Liver (tissue), 9 donors: ENCODE data around the gene TMPRSS9. TPM values are rescaled to one million over a fixed set of nuclear protein-coding genes. Genes with fewer than 3 reads are reported as not detected.

ENCODE experiments used
- DNase-seq: peaks from one replicate; pipeline ENCODE4 v3.0.0-alpha.2; 2017; ENCODE audit warnings: low spot score
- H3K27ac ChIP-seq, 2 donors: one replicate each; pipeline ENCODE4 v1.7.0; 2013; ENCODE audit warnings: inconsistent platforms in 2 of 2, low read length in 2 of 2, control low read depth in 1 of 2, low read depth in 1 of 2, mild to moderate bottlenecking in 1 of 2
- H3K27me3 ChIP-seq, 4 donors: one replicate each; pipeline versions ENCODE4 v1.6.1 to v1.7.0; 2013; ENCODE audit warnings: low read length in 3 of 4, inconsistent platforms in 1 of 4, mild to moderate bottlenecking in 1 of 4, moderate library complexity in 1 of 4; ENCODE audit not compliant: control insufficient read depth in 4 of 4, insufficient read depth in 4 of 4
- H3K36me3 ChIP-seq, 4 donors: one replicate each; pipeline versions ENCODE4 v1.6.1 to v1.7.0; 2013; ENCODE audit warnings: low read length in 3 of 4, mild to moderate bottlenecking in 3 of 4, low read depth in 1 of 4, moderate library complexity in 1 of 4; ENCODE audit not compliant: control insufficient read depth in 4 of 4, insufficient read depth in 3 of 4
- H3K4me1 ChIP-seq, 4 donors: one replicate each; pipeline versions ENCODE4 v1.6.1 to v1.7.0; 2013; ENCODE audit warnings: low read length in 3 of 4, mild to moderate bottlenecking in 3 of 4, moderate library complexity in 1 of 4; ENCODE audit not compliant: control insufficient read depth in 4 of 4, insufficient read depth in 4 of 4
- H3K4me3 ChIP-seq, 3 donors: one replicate each; pipeline versions ENCODE4 v1.6.1 to v1.7.0; 2013; ENCODE audit warnings: low read length in 3 of 3, control low read depth in 1 of 3, low read depth in 1 of 3, mild to moderate bottlenecking in 1 of 3
- H3K9ac ChIP-seq, 2 donors: one replicate each; pipeline ENCODE4 v1.7.0; 2013; ENCODE audit warnings: low read length in 2 of 2, mild to moderate bottlenecking in 2 of 2, moderate library complexity in 2 of 2, control low read depth in 1 of 2, low read depth in 1 of 2
- H3K9me3 ChIP-seq, 4 donors: one replicate each; pipeline versions ENCODE4 v1.6.1 to v1.7.0; 2013; ENCODE audit warnings: low read length in 3 of 4; ENCODE audit not compliant: control insufficient read depth in 4 of 4
- ATF3 ChIP-seq: IDR thresholded peaks from 2 replicates; pipeline ENCODE4 v1.6.1; 2016; ENCODE audit warnings: antibody characterized with exemption
- EGR1 ChIP-seq, 2 donors: IDR thresholded peaks; 2 replicates each; pipeline ENCODE4 v1.6.1; 2016 to 2018; ENCODE audit warnings: antibody characterized with exemption in 2 of 2, low read depth in 2 of 2
- FOXA1 ChIP-seq: IDR thresholded peaks from 2 replicates; pipeline ENCODE4 v1.6.1; 2016; ENCODE audit warnings: antibody characterized with exemption
- FOXA2 ChIP-seq: IDR thresholded peaks from 2 replicates; pipeline ENCODE4 v1.6.1; 2016; ENCODE audit warnings: antibody characterized with exemption
- GABPA ChIP-seq, 2 donors: IDR thresholded peaks in 1 of 2; conservative IDR thresholded peaks in 1 of 2; 2 replicates each; pipeline ENCODE4 v1.6.1; 2016; ENCODE audit warnings: antibody characterized with exemption in 2 of 2, mild to moderate bottlenecking in 1 of 2, moderate library complexity in 1 of 2
- HNF4G ChIP-seq: IDR thresholded peaks from 2 replicates; pipeline ENCODE4 v1.6.1; 2016; ENCODE audit warnings: antibody characterized with exemption
- JUND ChIP-seq, 2 donors: IDR thresholded peaks; 2 replicates each; pipeline ENCODE4 v1.6.1; 2016; ENCODE audit warnings: antibody characterized with exemption in 2 of 2
- RXRA ChIP-seq, 2 donors: IDR thresholded peaks; 2 replicates each; pipeline ENCODE4 v1.6.1; 2017 to 2018; ENCODE audit warnings: antibody characterized with exemption in 2 of 2, mild to moderate bottlenecking in 1 of 2
- SP1 ChIP-seq: IDR thresholded peaks from 2 replicates; pipeline ENCODE4 v1.6.1; 2018; ENCODE audit warnings: antibody characterized with exemption, mild to moderate bottlenecking
- YY1 ChIP-seq: IDR thresholded peaks from 2 replicates; pipeline ENCODE4 v1.6.1; 2016; ENCODE audit warnings: antibody characterized with exemption, mild to moderate bottlenecking
- WGBS: extraction: QIAGEN DNeasy Blood & Tissue Kit; methylation state at CpG from one replicate; pipeline ENCODE4 v1.1.7; 2013; 5-methylcytosine and 5-hydroxymethylcytosine counted together
- polyA plus RNA-seq, 2 donors: library from polyadenylated mRNA; stranded (reverse) in 1 of 2; unstranded in 1 of 2; fragments of 200-250 nt in 1 of 2; fragments of >200 nt in 1 of 2; fragmentation: Nextera tagmentation in 1 of 2; extraction: Ambion mirVana in 1 of 2; gene quantifications; one replicate each; pipeline versions ENCODE4 v1.2.1 to v1.2.3, GENCODE V29; 2013 to 2015
- total RNA-seq, 2 donors: library from RNA; depleted of rRNA; stranded (reverse); fragments of >200 nt; gene quantifications; one replicate each; pipeline ENCODE4 v1.2.3, GENCODE V29; 2014
- TF ChIP-seq, protein P1 (sequence below): IDR thresholded peaks from 2 replicates; pipeline ENCODE4 v1.6.1; 2016; ENCODE audit warnings: antibody characterized with exemption, mild to moderate bottlenecking
- TF ChIP-seq, protein P2 (sequence below): fragments of 150-350 bp; IDR thresholded peaks from 2 replicates; pipeline ENCODE4 v1.5.1; 2017; ENCODE audit warnings: improper control_type of control experiment, low read depth, low read length; ENCODE audit not compliant: missing input control
- TF ChIP-seq, protein P3 (sequence below): IDR thresholded peaks from 2 replicates; pipeline ENCODE4 v1.6.1; 2016; ENCODE audit warnings: antibody characterized with exemption
- donor health status: healthy.
- donor health status: healthy.
- donor health status: healthy.
- donor health status: healthy.
- donor health status: healthy.

The TMPRSS9 gene
- total and polyA plus RNA-seq, 4 donors: 0.39 to 24.8 (median 1.5) TPM

DNA sequence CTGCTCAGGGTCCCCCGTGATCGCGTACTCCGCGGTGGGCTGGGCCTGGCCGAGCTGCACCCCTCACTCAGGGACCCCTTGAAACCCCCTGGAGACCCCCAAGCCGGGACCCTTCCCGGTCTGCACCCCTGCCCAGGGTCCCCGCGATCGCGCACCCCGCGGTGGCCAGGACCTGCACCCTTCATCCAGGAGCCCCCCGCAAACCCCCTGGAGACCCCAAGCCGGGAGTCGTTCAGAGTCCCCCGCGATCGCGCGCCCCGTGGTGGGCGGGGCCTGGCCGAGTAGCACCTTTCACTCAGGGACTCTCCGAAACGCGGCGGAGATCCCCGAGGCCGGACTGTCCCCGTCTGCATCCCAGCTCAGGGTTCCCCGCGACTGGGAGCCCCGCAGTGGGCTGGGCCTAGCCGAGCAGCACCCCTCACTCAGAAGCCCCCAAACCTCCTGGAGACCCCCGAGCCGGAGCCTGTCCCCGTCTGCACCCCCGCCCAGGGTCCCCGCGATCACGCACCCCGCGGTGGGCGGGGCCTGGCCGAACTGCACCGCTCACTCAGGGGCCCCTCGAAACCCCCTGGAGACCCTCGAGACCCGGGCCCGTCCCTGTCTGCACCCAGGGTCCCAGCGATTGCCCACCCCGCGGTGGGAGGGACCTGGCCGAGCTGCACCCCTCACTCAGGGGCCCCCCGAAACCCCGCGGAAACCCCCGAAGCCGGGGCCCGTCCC lies 95.9 kb downstream of the TMPRSS9 start:
- peak; percentile 49 for DNase-seq
- H3K27ac ChIP-seq: no peak overlapping the region
- no peak for TF ChIP-seq HNF4G
- TF ChIP-seq, protein P1, sequence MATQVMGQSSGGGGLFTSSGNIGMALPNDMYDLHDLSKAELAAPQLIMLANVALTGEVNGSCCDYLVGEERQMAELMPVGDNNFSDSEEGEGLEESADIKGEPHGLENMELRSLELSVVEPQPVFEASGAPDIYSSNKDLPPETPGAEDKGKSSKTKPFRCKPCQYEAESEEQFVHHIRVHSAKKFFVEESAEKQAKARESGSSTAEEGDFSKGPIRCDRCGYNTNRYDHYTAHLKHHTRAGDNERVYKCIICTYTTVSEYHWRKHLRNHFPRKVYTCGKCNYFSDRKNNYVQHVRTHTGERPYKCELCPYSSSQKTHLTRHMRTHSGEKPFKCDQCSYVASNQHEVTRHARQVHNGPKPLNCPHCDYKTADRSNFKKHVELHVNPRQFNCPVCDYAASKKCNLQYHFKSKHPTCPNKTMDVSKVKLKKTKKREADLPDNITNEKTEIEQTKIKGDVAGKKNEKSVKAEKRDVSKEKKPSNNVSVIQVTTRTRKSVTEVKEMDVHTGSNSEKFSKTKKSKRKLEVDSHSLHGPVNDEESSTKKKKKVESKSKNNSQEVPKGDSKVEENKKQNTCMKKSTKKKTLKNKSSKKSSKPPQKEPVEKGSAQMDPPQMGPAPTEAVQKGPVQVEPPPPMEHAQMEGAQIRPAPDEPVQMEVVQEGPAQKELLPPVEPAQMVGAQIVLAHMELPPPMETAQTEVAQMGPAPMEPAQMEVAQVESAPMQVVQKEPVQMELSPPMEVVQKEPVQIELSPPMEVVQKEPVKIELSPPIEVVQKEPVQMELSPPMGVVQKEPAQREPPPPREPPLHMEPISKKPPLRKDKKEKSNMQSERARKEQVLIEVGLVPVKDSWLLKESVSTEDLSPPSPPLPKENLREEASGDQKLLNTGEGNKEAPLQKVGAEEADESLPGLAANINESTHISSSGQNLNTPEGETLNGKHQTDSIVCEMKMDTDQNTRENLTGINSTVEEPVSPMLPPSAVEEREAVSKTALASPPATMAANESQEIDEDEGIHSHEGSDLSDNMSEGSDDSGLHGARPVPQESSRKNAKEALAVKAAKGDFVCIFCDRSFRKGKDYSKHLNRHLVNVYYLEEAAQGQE: no peak
- no peak for TF ChIP-seq EGR1 (IDR thresholded peaks at IDR 0.05; ENCODE audit: low read depth in 2 of 2)
- no peak for TF ChIP-seq FOXA1
- TF ChIP-seq YY1: no peak
- TF ChIP-seq FOXA2: no peak
- TF ChIP-seq ATF3: no peak
- no peak for TF ChIP-seq GABPA (IDR thresholded peaks at IDR 0.05 in 1 of 2, conservative IDR thresholded peaks at IDR 0.05 in 1 of 2)
- no peak for TF ChIP-seq JUND (IDR thresholded peaks at IDR 0.05)
- TF ChIP-seq, protein P2, sequence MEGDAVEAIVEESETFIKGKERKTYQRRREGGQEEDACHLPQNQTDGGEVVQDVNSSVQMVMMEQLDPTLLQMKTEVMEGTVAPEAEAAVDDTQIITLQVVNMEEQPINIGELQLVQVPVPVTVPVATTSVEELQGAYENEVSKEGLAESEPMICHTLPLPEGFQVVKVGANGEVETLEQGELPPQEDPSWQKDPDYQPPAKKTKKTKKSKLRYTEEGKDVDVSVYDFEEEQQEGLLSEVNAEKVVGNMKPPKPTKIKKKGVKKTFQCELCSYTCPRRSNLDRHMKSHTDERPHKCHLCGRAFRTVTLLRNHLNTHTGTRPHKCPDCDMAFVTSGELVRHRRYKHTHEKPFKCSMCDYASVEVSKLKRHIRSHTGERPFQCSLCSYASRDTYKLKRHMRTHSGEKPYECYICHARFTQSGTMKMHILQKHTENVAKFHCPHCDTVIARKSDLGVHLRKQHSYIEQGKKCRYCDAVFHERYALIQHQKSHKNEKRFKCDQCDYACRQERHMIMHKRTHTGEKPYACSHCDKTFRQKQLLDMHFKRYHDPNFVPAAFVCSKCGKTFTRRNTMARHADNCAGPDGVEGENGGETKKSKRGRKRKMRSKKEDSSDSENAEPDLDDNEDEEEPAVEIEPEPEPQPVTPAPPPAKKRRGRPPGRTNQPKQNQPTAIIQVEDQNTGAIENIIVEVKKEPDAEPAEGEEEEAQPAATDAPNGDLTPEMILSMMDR: no peak
- TF ChIP-seq SP1: no peak
- peaks cover 5 to 23% (median 17%) of the 10 kb centered on the region in 4 donors for H3K4me1 ChIP-seq
- 3% methylated on average over 62 of the region's 62 CpGs for WGBS
- H3K9me3 ChIP-seq: no peaks in the 10 kb centered on the region
- no peaks in the 10 kb centered on the region for H3K36me3 ChIP-seq
- H3K9ac ChIP-seq: peak overlapping the region; percentile 39 to 60
- H3K27me3 ChIP-seq: no peaks in the 10 kb centered on the region
- H3K4me3 ChIP-seq: peak overlapping the region; percentile 63 to 98 (median 78)

DNA sequence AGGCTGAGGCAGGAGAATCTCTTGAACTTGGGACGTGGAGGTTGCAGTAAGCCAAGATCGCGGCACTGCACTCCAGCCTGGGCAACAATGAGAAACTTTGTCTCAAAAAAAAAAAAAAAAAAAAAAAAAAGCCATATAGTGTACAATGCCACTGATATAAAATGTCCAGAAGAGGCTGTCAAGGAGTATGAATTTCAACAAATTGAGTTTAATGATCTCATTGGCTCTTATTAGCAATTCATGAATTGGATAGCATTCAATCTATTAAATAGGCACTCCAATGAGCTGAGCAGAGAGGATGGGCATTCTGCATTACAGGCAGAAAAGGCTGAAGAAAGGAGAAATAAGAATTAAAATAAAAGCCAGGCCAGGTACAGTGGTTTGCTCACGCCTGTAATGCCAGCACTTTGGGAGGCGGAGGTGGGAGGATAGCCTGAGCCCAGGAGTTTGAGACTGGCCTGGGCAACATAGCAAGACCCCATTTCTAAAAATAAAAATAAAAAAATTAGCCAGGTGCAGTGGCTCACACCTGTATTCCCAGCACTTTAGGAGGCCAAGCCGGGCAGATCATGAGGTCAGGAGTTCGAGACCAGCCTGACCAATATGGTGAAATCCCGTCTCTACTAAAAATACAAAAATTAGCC lies 97.5 kb downstream of the TMPRSS9 start:
- DNase-seq: no peak
- no peaks in the 10 kb centered on the region for H3K36me3 ChIP-seq
- H3K4me3 ChIP-seq: peak overlapping the region in 1 of 3 donors; percentile 98
- TF ChIP-seq GABPA (IDR thresholded peaks at IDR 0.05 in 1 of 2, conservative IDR thresholded peaks at IDR 0.05 in 1 of 2) (no peak), HNF4G (no peak), YY1 (no peak), RXRA (IDR thresholded peaks at IDR 0.05) (no peak), FOXA1 (no peak), EGR1 (IDR thresholded peaks at IDR 0.05; ENCODE audit: low read depth in 2 of 2) (no peak)
- TF ChIP-seq, protein P2: no peak
- TF ChIP-seq, protein P3, sequence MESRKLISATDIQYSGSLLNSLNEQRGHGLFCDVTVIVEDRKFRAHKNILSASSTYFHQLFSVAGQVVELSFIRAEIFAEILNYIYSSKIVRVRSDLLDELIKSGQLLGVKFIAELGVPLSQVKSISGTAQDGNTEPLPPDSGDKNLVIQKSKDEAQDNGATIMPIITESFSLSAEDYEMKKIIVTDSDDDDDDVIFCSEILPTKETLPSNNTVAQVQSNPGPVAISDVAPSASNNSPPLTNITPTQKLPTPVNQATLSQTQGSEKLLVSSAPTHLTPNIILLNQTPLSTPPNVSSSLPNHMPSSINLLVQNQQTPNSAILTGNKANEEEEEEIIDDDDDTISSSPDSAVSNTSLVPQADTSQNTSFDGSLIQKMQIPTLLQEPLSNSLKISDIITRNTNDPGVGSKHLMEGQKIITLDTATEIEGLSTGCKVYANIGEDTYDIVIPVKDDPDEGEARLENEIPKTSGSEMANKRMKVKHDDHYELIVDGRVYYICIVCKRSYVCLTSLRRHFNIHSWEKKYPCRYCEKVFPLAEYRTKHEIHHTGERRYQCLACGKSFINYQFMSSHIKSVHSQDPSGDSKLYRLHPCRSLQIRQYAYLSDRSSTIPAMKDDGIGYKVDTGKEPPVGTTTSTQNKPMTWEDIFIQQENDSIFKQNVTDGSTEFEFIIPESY: no peak
- no peaks in the 10 kb centered on the region for H3K9me3 ChIP-seq
- H3K27ac ChIP-seq: peak overlapping the region; percentile 71 to 81
- WGBS: 76% methylated on average over 8 of the region's 8 CpGs
- H3K4me1 ChIP-seq: peaks cover 12 to 30% (median 24%) of the 10 kb centered on the region in 4 donors
- H3K9ac ChIP-seq: no peak overlapping the region
- no peaks in the 10 kb centered on the region for H3K27me3 ChIP-seq
